Measurements from ENCODE around the gene GIPC3. TPM values are rescaled to one million over a fixed set of nuclear protein-coding genes. Genes with fewer than 3 reads are reported as not detected.
A peak's percentile ranks its signal among the peaks of the same experiment; 100 is the strongest.

Gene GIPC3
- 1.8 TPM for total RNA-seq
- long read RNA-seq, result 0 reads

GRCh38 chr19:3585301-3586126, at the start of gene GIPC3:
GIPC3 (plus strand) TSS chr19:3585478; CDS start chr19:3585598, 120 bp downstream.
- DNase-seq (ENCODE audit: low spot score), result no peak

- no peak for DNase-seq (ENCODE audit: low spot score)
Observed at GRCh38 chr19:3535563-3535965, 49.7 kb upstream of the GIPC3 start.

GRCh38 chr19:3535981-3536380, 49.3 kb upstream of the GIPC3 start:
- no peak for DNase-seq (ENCODE audit: low spot score)

GRCh38 chr19:3536429-3537100, 48.7 kb upstream of the GIPC3 start:
- no peak for DNase-seq (ENCODE audit: low spot score)

GRCh38 chr19:3537101-3537437, 48.2 kb upstream of the GIPC3 start:
- no peak for DNase-seq (ENCODE audit: low spot score)

GRCh38 chr19:3537438-3538240, 47.6 kb upstream of the GIPC3 start:
- DNase-seq (ENCODE audit: low spot score), result no peak

GRCh38 chr19:3538258-3538929, 46.9 kb upstream of the GIPC3 start:
- DNase-seq (ENCODE audit: low spot score), result no peak

- no peak for DNase-seq (ENCODE audit: low spot score)
Observed at GRCh38 chr19:3538965-3539755, 46.1 kb upstream of the GIPC3 start, which contains the start of gene TEKTIP1. TEKTIP1 (plus strand) TSS chr19:3539174; CDS start chr19:3539178, 4 bp downstream.

GRCh38 chr19:3539756-3540118, 45.5 kb upstream of the GIPC3 start:
- DNase-seq (ENCODE audit: low spot score), result no peak

GRCh38 chr19:3543150-3544057, 41.9 kb upstream of the GIPC3 start:
- DNase-seq (ENCODE audit: low spot score), result no peak

- no peak for DNase-seq (ENCODE audit: low spot score)
Observed at GRCh38 chr19:3544058-3544376, 41.3 kb upstream of the GIPC3 start.

- DNase-seq (ENCODE audit: low spot score), result peak; percentile 94
Observed at GRCh38 chr19:3544742-3545668, 40.3 kb upstream of the GIPC3 start.

- no peak for DNase-seq (ENCODE audit: low spot score)
Observed at GRCh38 chr19:3545669-3546034, 39.6 kb upstream of the GIPC3 start.

GRCh38 chr19:3546119-3546518, 39.2 kb upstream of the GIPC3 start:
- DNase-seq (ENCODE audit: low spot score), result no peak

- DNase-seq (ENCODE audit: low spot score), result no peak
Observed at GRCh38 chr19:3547301-3547731, 38.0 kb upstream of the GIPC3 start.

- DNase-seq (ENCODE audit: low spot score), result no peak
Observed at GRCh38 chr19:3547767-3548282, 37.5 kb upstream of the GIPC3 start.

- DNase-seq (ENCODE audit: low spot score), result no peak
Observed at GRCh38 chr19:3548606-3549005, 36.7 kb upstream of the GIPC3 start.

- DNase-seq (ENCODE audit: low spot score), result no peak
Observed at GRCh38 chr19:3549816-3550215, 35.5 kb upstream of the GIPC3 start.

All from mesenteric fat pad (tissue), 1 donor.